HFFc6 (cell line): ENCODE results near the gene JAZF1. TPM values are rescaled to one million over a fixed set of nuclear protein-coding genes. Genes with fewer than 3 reads are reported as not detected.

Experiments
- DNase-seq: peaks from one replicate; pipeline ENCODE4 v3.0.0-alpha.2; 2018
- H3K27ac Mint-ChIP-seq: 2 replicates; pipeline ENCODE4 v1.8.0; 2020; ENCODE audit warnings: mild to moderate bottlenecking, mixed read lengths
- H3K27me3 Mint-ChIP-seq: 2 replicates; pipeline ENCODE4 v1.8.0; 2021; ENCODE audit warnings: mild to moderate bottlenecking, moderate library complexity, mixed read lengths; ENCODE audit not compliant: insufficient read depth
- H3K36me3 Mint-ChIP-seq: 2 replicates; pipeline ENCODE4 v1.8.0; 2021; ENCODE audit warnings: low read depth, mixed read lengths
- H3K4me1 Mint-ChIP-seq: 2 replicates; pipeline ENCODE4 v1.8.0; 2020; ENCODE audit warnings: low read depth, mixed read lengths
- H3K4me3 Mint-ChIP-seq: 2 replicates; pipeline ENCODE4 v1.8.0; 2020; ENCODE audit warnings: mild to moderate bottlenecking, moderate library complexity, mixed read lengths
- H3K9me3 Mint-ChIP-seq: 2 replicates; pipeline ENCODE4 v1.8.0; 2020; ENCODE audit warnings: mild to moderate bottlenecking, mixed read lengths
- total RNA-seq, 6 experiments: library from RNA; stranded (reverse); fragmentation: NEBNext Ultra II Directional; extraction: Animal tissue kit (Norgen Biotek cat#: 25700); gene quantifications; 2 replicates in 1 of 6; 3 replicates in 5 of 6; pipeline ENCODE4 v1.2.3, GENCODE V29; 2021
- TF ChIP-seq, protein P1 (sequence below): fragments of 200-600 bp; sonication (generic); IDR thresholded peaks from 2 replicates; pipeline ENCODE4 v1.5.0; 2021; ENCODE audit warnings: antibody characterized with exemption, mild to moderate bottlenecking

Gene JAZF1
- total RNA-seq, 6 experiments from 2014 or later, result 17.5 to 26.3 (median 21.4) TPM

DNA sequence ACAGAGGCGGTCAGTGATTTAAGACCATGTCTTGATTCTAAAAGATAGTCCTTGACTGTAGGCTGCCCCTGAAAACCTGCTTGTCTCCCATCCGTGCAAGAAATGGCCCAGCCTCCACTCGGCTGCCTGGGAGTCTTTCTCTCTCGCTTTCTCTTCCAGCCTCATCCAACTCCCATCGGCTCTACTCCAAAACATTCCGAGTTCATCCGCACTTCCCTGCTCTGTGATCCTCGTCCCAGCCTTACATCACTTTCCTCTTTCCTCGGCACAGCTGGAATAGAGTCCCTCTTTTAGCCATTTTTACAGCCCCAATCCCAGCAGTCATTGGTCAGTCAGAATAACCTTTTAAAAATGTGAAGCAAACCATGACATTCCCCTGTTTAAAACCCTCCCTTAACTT lies 305.5 kb downstream of the JAZF1 start:
- Mint-ChIP-seq H3K4me3 (no peak overlapping the region), H3K36me3 (peaks cover 8% of the 10 kb centered on the region), H3K9me3 (no peaks in the 10 kb centered on the region), H3K27ac (no peak overlapping the region), H3K27me3 (peaks cover 2% of the 10 kb centered on the region; the same call in 1 of the 2 replicates), H3K4me1 (peaks cover 13% of the 10 kb centered on the region)
- DNase-seq, result no peak
- TF ChIP-seq, protein P1, sequence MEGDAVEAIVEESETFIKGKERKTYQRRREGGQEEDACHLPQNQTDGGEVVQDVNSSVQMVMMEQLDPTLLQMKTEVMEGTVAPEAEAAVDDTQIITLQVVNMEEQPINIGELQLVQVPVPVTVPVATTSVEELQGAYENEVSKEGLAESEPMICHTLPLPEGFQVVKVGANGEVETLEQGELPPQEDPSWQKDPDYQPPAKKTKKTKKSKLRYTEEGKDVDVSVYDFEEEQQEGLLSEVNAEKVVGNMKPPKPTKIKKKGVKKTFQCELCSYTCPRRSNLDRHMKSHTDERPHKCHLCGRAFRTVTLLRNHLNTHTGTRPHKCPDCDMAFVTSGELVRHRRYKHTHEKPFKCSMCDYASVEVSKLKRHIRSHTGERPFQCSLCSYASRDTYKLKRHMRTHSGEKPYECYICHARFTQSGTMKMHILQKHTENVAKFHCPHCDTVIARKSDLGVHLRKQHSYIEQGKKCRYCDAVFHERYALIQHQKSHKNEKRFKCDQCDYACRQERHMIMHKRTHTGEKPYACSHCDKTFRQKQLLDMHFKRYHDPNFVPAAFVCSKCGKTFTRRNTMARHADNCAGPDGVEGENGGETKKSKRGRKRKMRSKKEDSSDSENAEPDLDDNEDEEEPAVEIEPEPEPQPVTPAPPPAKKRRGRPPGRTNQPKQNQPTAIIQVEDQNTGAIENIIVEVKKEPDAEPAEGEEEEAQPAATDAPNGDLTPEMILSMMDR, result no peak

DNA sequence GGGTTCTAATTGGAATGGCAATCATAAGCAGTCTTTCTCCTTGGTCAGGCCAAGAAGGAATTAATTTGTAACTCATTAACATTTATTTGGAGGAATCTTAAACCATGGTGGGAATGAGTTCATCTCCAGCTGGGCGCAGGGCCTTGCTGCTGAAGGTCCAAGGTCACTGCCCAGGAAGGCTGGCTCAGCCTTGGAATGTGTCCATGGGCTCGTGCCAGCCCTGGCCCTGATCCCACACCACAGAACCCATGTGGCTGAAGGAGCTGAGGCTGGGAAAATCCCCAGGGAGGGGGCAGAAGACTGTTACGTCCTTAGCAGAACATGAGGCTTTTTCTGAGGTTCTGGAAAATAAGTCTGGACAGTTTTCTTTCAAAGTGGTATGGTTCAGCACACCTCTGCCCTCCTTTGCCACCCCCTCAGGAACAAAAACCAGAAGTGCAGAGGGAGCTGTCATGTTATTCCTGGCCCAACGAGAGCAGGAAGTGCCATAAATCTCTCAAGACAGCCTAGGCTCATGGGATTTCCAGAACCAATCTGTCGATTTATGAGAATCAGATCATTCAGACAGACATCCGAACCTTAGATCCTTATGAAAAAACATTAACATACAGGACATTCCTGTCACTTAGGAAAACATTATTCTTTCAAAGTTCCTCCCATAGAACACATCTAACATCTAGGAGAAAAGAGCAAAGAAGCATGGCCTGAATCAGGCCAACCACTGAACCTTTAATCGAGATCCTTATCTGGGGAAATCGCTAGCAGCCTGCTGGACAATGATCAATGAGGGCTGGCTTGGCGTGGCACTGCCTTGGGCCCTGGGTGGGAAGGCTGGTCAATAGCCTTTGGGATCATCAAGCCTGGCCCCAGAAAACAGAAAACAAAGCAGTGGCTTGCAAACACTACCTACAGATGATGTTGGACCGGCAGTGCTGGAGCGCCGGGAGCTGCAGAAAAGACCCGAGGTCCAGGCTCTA lies 306.3 kb downstream of the JAZF1 start:
- Mint-ChIP-seq H3K4me1 (peaks cover 13% of the 10 kb centered on the region), H3K4me3 (no peak overlapping the region), H3K27ac (no peak overlapping the region)

DNA sequence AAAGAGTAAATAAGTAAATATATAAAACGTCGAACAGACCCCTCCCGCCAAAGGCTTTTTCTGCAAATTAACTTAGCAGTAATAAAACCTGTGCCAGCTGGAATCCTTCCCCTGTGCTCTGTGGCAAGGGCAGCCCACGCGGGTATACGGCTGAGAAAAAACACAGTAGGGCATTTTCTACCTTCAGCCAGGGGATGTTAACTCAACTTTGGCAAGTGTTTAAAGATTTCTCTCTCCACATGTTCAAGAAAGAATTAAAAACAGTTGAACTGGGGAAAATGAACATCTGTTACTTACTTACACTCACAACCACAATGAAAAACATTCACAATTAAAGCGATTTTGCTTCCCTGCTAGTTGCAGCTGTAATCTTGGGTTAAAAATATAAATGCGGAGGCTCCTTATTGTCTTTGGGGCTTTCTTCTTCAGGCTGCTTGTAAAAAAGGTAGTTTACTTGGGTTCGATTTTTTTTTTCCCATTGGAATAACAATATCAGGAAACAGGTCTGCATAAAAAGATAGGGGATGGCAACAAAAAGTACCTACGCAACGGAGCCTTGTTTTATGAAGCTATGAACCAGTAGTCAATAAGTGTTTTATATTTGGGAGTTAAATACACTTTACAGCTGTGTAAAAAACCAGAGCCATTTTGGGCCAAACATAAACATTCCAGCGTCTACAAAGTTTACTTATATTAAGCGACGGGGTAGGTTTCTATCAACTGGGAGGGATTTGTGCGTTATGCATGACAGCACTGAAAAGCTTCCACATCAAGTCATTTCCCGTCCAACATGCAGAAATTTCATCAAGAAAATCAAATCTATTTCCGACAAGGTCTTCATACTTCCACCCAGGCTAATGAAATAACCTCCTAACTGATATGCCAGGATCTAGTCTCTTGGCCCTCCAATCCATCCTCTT lies 308.0 kb downstream of the JAZF1 start:
- H3K27me3 Mint-ChIP-seq, result peaks cover 2% of the 10 kb centered on the region; the same call in 1 of the 2 replicates
- H3K4me3 Mint-ChIP-seq, result no peak overlapping the region
- no peak for DNase-seq
- H3K4me1 Mint-ChIP-seq, result peaks cover 24% of the 10 kb centered on the region
- no peak overlapping the region for H3K27ac Mint-ChIP-seq
- peaks cover 14% of the 10 kb centered on the region for H3K36me3 Mint-ChIP-seq
- TF ChIP-seq, protein P1, result no peak
- no peaks in the 10 kb centered on the region for H3K9me3 Mint-ChIP-seq

More for the DNA sequence above, 306.3 kb downstream of the JAZF1 start:
- TF ChIP-seq, protein P1, result no peak
- H3K36me3 Mint-ChIP-seq, result peaks cover 8% of the 10 kb centered on the region
- DNase-seq, result no peak
- H3K9me3 Mint-ChIP-seq, result no peaks in the 10 kb centered on the region
- peaks cover 2% of the 10 kb centered on the region; the same call in 1 of the 2 replicates for H3K27me3 Mint-ChIP-seq

DNA sequence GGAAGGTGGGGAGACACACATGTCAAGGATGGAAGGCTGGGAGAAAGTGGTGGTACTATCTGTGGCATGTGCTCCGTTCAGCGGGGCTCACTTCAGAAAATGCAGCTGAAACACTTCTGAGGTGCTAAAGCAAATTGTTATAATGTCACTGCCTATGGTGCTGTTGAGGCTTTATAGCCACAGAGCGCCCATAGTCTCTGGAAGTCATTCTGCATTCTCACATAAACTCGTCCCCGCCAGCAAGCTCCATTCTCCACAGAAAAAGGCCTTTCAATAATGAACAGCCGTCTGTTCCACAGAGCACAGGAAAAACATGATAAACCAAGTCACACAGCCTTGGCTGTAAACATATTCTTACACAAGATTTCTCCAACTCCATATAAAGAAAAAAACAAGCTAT lies 308.7 kb downstream of the JAZF1 start:
- no peak for DNase-seq
- Mint-ChIP-seq H3K27ac (no peak overlapping the region), H3K36me3 (peaks cover 16% of the 10 kb centered on the region; the same call in 1 of the 2 replicates), H3K4me1 (peaks cover 24% of the 10 kb centered on the region), H3K4me3 (no peak overlapping the region), H3K27me3 (peaks cover 2% of the 10 kb centered on the region; the same call in 1 of the 2 replicates), H3K9me3 (no peaks in the 10 kb centered on the region)
- TF ChIP-seq, protein P1, result no peak

DNA sequence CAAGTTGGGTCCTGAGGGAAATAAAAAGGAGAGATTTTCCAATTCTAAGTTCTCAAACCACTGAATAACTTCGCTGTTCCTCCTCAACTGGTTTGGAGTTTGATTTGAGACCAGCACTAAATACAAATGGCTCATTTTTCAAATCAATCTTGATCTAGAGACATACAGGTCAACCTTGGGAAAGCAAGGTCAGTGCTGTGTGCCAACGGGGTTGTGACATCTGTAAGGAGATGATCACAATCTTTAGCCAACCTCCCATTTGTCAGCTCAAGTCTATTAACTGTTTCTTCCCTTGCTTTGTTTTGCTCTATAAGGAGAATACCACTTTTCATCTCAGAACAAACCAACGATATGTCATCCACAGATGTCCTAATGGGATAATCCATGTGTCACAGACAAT lies 309.5 kb downstream of the JAZF1 start:
- no peak for DNase-seq
- H3K9me3 Mint-ChIP-seq, result no peaks in the 10 kb centered on the region
- peaks cover 24% of the 10 kb centered on the region for H3K4me1 Mint-ChIP-seq
- no peak overlapping the region for H3K4me3 Mint-ChIP-seq
- peaks cover 3% of the 10 kb centered on the region; the same call in 1 of the 2 replicates for H3K27me3 Mint-ChIP-seq
- TF ChIP-seq, protein P1, result no peak
- H3K36me3 Mint-ChIP-seq, result peaks cover 16% of the 10 kb centered on the region; the same call in 1 of the 2 replicates
- H3K27ac Mint-ChIP-seq, result no peak overlapping the region
